K562 (cell line): ENCODE results near the gene CREB3L2.

Experiments used
- BCLAF1 ChIP-seq, 2 experiments: fragments of 450-650 bp in 1 of 2; IDR thresholded peaks; 2 replicates each; pipeline ENCODE4 v1.6.1; 2011 to 2017; ENCODE audit warnings: low read depth in 2 of 2, antibody characterized with exemption in 1 of 2, borderline replicate concordance in 1 of 2, low read length in 1 of 2, mild to moderate bottlenecking in 1 of 2, mixed read lengths in 1 of 2; ENCODE audit not compliant: control insufficient read depth in 1 of 2
- ELK1 ChIP-seq: sonication (generic); formaldehyde crosslinking; IDR thresholded peaks from 2 replicates; pipeline ENCODE4 v1.8.1; 2022; ENCODE audit warnings: missing genetic modification reagents
- HINFP ChIP-seq: fragments of 450-650 bp; conservative IDR thresholded peaks from 2 replicates; pipeline ENCODE4 v1.6.1; 2016; ENCODE audit warnings: missing genetic modification characterization, low read depth, mild to moderate bottlenecking, control low read depth, missing compliant biosample characterization
- MAFK ChIP-seq: IDR thresholded peaks from 2 replicates; pipeline ENCODE4 v1.6.1; 2011; ENCODE audit warnings: low read length, improper control_type of control experiment
- MAX ChIP-seq: sonication (generic); formaldehyde crosslinking; IDR thresholded peaks from 2 replicates; pipeline ENCODE4 v1.9.0; 2022; ENCODE audit warnings: mild to moderate bottlenecking, missing genetic modification reagents
- MAZ ChIP-seq, 2 experiments: fragments of 450-650 bp in 1 of 2; sonication (generic) in 1 of 2; formaldehyde crosslinking; IDR thresholded peaks in 1 of 2; conservative IDR thresholded peaks in 1 of 2; 2 replicates each; pipeline versions ENCODE4 v1.4.0 to v1.5.0; 2020; ENCODE audit warnings: mild to moderate bottlenecking in 1 of 2, missing genetic modification reagents in 1 of 2
- POLR2AphosphoS5 ChIP-seq: IDR thresholded peaks from 2 replicates; pipeline ENCODE4 v1.6.1; 2011; ENCODE audit warnings: mild to moderate bottlenecking, low read depth, low read length, moderate library complexity; ENCODE audit not compliant: control insufficient read depth, insufficient read depth
- RAD21 ChIP-seq, 2 experiments: fragments of 250-450 bp in 1 of 2; fragments of 450-650 bp in 1 of 2; sonication (Bioruptor Pico) in 1 of 2; formaldehyde crosslinking in 1 of 2; IDR thresholded peaks in 1 of 2; conservative IDR thresholded peaks in 1 of 2; 2 replicates each; pipeline versions ENCODE4 v1.4.0 to v1.8.0; 2020 to 2022; ENCODE audit warnings: mild to moderate bottlenecking in 2 of 2, moderate library complexity in 1 of 2
- RAD51 ChIP-seq: fragments of 450-650 bp; IDR thresholded peaks from 2 replicates; pipeline ENCODE4 v1.7.1; 2016; ENCODE audit warnings: low read depth, mild to moderate bottlenecking, borderline replicate concordance
- ZNF12 ChIP-seq: sonication (generic); formaldehyde crosslinking; IDR thresholded peaks from 2 replicates; pipeline ENCODE4 v1.4.0; 2020; ENCODE audit warnings: mild to moderate bottlenecking, missing genetic modification reagents

- no peak for TF ChIP-seq ZNF12
- no peak for TF ChIP-seq BCLAF1 (IDR thresholded peaks at IDR 0.05; ENCODE audit: borderline replicate concordance in 1 of 2, control insufficient read depth in 1 of 2, low read depth in 2 of 2, low read length in 1 of 2)
- TF ChIP-seq RAD51, result peak; percentile 94
- no peak for TF ChIP-seq MAFK
- no peak for TF ChIP-seq HINFP (tag)
- peak; percentile 17 to 28; a peak in 1 of 4 replicates for TF ChIP-seq MAZ (CRISPR knock-in tag; conservative IDR thresholded peaks at IDR 0.05 in 1 of 2, IDR thresholded peaks at IDR 0.05 in 1 of 2)
- TF ChIP-seq RAD21 (CRISPR knock-in tag; conservative IDR thresholded peaks at IDR 0.05 in 1 of 2, IDR thresholded peaks at IDR 0.05 in 1 of 2), result no peak
- no peak for TF ChIP-seq ELK1 (CRISPR knock-in tag)
- peak; percentile 71 for TF ChIP-seq POLR2AphosphoS5
- no peak for TF ChIP-seq MAX (CRISPR knock-in tag)
Measured at GRCh38 chr7:137996386-137996851, 5.5 kb downstream of the CREB3L2 start.
